ENCODE results near the gene PATJ.
"Not testable (repeated sequence)": the region's sequence is repeated elsewhere in the genome, so short reads cannot be mapped to it uniquely, and the experiment has no call there.

PATJ gene

GRCh38 chr1:61837607-61838006, 95.3 kb downstream of the PATJ start:
- not testable (repeated sequence) for DNase-seq

- no peak for DNase-seq
Observed at GRCh38 chr1:61839679-61840078, 97.4 kb downstream of the PATJ start.

- DNase-seq = no peak
Observed at GRCh38 chr1:61842036-61842435, 99.8 kb downstream of the PATJ start.

GRCh38 chr1:61842863-61843514, 100.7 kb downstream of the PATJ start:
- no peak for DNase-seq

GRCh38 chr1:61844006-61844405, 101.7 kb downstream of the PATJ start:
- no peak for DNase-seq

- DNase-seq = not testable (repeated sequence)
Observed at GRCh38 chr1:61844664-61845063, 102.4 kb downstream of the PATJ start.

- no peak for DNase-seq
Observed at GRCh38 chr1:61851235-61851634, 109.0 kb downstream of the PATJ start.

GRCh38 chr1:61851849-61852669, 109.8 kb downstream of the PATJ start:
- DNase-seq = no peak

GRCh38 chr1:61852670-61853015, 110.4 kb downstream of the PATJ start:
- DNase-seq = no peak

- DNase-seq = no peak
Observed at GRCh38 chr1:61853583-61853982, 111.3 kb downstream of the PATJ start.

GRCh38 chr1:61864489-61864888, 122.2 kb downstream of the PATJ start:
- no peak for DNase-seq

GRCh38 chr1:61865646-61866220, 123.5 kb downstream of the PATJ start:
- DNase-seq = no peak

- DNase-seq = no peak
Observed at GRCh38 chr1:61869691-61870109, 127.4 kb downstream of the PATJ start.

GRCh38 chr1:61872206-61872605, 129.9 kb downstream of the PATJ start:
- DNase-seq = no peak

- DNase-seq = no peak
Observed at GRCh38 chr1:61873581-61873980, 131.3 kb downstream of the PATJ start.

- no peak for DNase-seq
Observed at GRCh38 chr1:61873994-61874393, 131.7 kb downstream of the PATJ start.

GRCh38 chr1:61875198-61875597, 132.9 kb downstream of the PATJ start:
- DNase-seq = no peak

GRCh38 chr1:61879887-61880474, 137.7 kb downstream of the PATJ start:
- DNase-seq = not testable (repeated sequence)

- DNase-seq = no peak
Observed at GRCh38 chr1:61887076-61887867, 145.0 kb downstream of the PATJ start.

GRCh38 chr1:61887931-61888564, 145.8 kb downstream of the PATJ start:
- no peak for DNase-seq

GRCh38 chr1:61888808-61889207, 146.5 kb downstream of the PATJ start:
- DNase-seq = no peak

GRCh38 chr1:61890435-61890834, 148.2 kb downstream of the PATJ start:
- not testable (repeated sequence) for DNase-seq
